Measurements from ENCODE around the gene ARHGEF37.

- TF ChIP-seq POLR2AphosphoS5 (IDR thresholded peaks at IDR 0.05; ENCODE audit: low read depth, low read length): no peak
- no peak for TF ChIP-seq TAF1 (IDR thresholded peaks at IDR 0.05; ENCODE audit: borderline replicate concordance, low read depth, low read length)
- TF ChIP-seq POLR2A (IDR thresholded peaks at IDR 0.05; ENCODE audit: low read depth, low read length): no peak
Measured at GRCh38 chr5:149628221-149628620, 46.9 kb downstream of the ARHGEF37 start.
